SK-N-SH (cell line): ENCODE results near the gene NACC1. TPM values are rescaled to one million over a fixed set of nuclear protein-coding genes. Genes with fewer than 3 reads are reported as not detected.

ENCODE experiments used
- CTCF ChIA-PET: fragments of 300-600, 350-600 bp; formaldehyde crosslinking; extraction: SDS; loops from one replicate; lab custom pipeline; 2021; lab: Yijun Ruan, JAX
- POLR2A ChIA-PET: fragments of 350-600 bp; sonication (Branson Sonifier 250); formaldehyde crosslinking; extraction: SDS; loops from one replicate; lab custom pipeline; 2020; ENCODE audit warnings: antibody characterized with exemption, inconsistent platforms; lab: Yijun Ruan, JAX
- DNase-seq: peaks from one replicate; pipeline ENCODE4 v3.0.0; 2012
- H2AFZ ChIP-seq: fragments of 200-600 bp; sonication (generic); 2 replicates; pipeline ENCODE4 v1.8.1; 2016; ENCODE audit warnings: antibody characterized with exemption, mild to moderate bottlenecking, low read depth
- H3F3A ChIP-seq: fragments of 200-600 bp; sonication (generic); replicated peaks from 2 replicates; pipeline ENCODE3; 2016; ENCODE audit warnings: antibody characterized with exemption, mild to moderate bottlenecking; ENCODE audit not compliant: insufficient read depth
- H3K27ac ChIP-seq, 2 experiments: fragments of 200-500 bp in 1 of 2; fragments of 200-600 bp in 1 of 2; sonication (Bioruptor generic) in 1 of 2; sonication (generic), shearing (Covaris generic) in 1 of 2; 2 replicates each; pipeline versions ENCODE4 v1.5.1 to v1.6.1; 2014 to 2016; ENCODE audit warnings: low read depth in 2 of 2, inconsistent platforms in 1 of 2, low read length in 1 of 2, mild to moderate bottlenecking in 1 of 2, mixed read lengths in 1 of 2
- H3K27me3 ChIP-seq: fragments of 200-600 bp; sonication (generic), shearing (Covaris generic); 2 replicates; pipeline ENCODE4 v1.6.1; 2016; ENCODE audit warnings: mixed run types; ENCODE audit not compliant: insufficient read depth
- H3K36me3 ChIP-seq, 2 experiments: fragments of 200-500 bp in 1 of 2; fragments of 200-600 bp in 1 of 2; sonication (Bioruptor generic) in 1 of 2; sonication (generic) in 1 of 2; replicated peaks in 1 of 2; 2 replicates each; pipeline versions ENCODE3 to v1.5.1; 2014 to 2016; ENCODE audit warnings: low read length in 1 of 2, mild to moderate bottlenecking in 1 of 2; ENCODE audit not compliant: insufficient read depth in 2 of 2, control insufficient read depth in 1 of 2
- H3K4me1 ChIP-seq, 2 experiments: fragments of 200-500 bp in 1 of 2; fragments of 200-600 bp in 1 of 2; sonication (Bioruptor generic) in 1 of 2; sonication (generic), shearing (Covaris generic) in 1 of 2; 2 replicates each; pipeline versions ENCODE4 v1.5.1 to v1.6.1; 2014 to 2016; ENCODE audit warnings: low read depth in 1 of 2, low read length in 1 of 2, mixed run types in 1 of 2; ENCODE audit not compliant: insufficient read depth in 2 of 2, control insufficient read depth in 1 of 2
- H3K4me2 ChIP-seq: fragments of 200-600 bp; sonication (generic), shearing (Covaris generic); 2 replicates; pipeline ENCODE4 v1.6.1; 2017; ENCODE audit warnings: mixed run types
- H3K4me3 ChIP-seq, 2 experiments: fragments of 200-500 bp in 1 of 2; fragments of 200-600 bp in 1 of 2; sonication (Bioruptor generic) in 1 of 2; sonication (generic), shearing (Covaris generic) in 1 of 2; 2 replicates each; pipeline versions ENCODE4 v1.5.1 to v1.8.1; 2014 to 2016; ENCODE audit warnings: low read depth in 2 of 2, inconsistent platforms in 1 of 2, low read length in 1 of 2, mild to moderate bottlenecking in 1 of 2, mixed read lengths in 1 of 2, moderate library complexity in 1 of 2
- H3K79me2 ChIP-seq: fragments of 200-600 bp; sonication (generic); 2 replicates; pipeline ENCODE4 v1.8.1; 2017; ENCODE audit warnings: mild to moderate bottlenecking; ENCODE audit not compliant: insufficient read depth
- H3K9ac ChIP-seq: fragments of 200-600 bp; sonication (generic); 2 replicates; pipeline ENCODE4 v1.6.1; 2017; ENCODE audit warnings: mixed run types
- H3K9me2 ChIP-seq: fragments of 200-600 bp; sonication (generic); 2 replicates; pipeline ENCODE4 v1.6.1; 2017; ENCODE audit warnings: mixed run types
- H3K9me3 ChIP-seq: fragments of 200-600 bp; sonication (generic); 2 replicates; pipeline ENCODE4 v1.6.1; 2017; ENCODE audit warnings: mixed run types, mild to moderate bottlenecking, moderate library complexity
- H4K20me1 ChIP-seq: fragments of 200-600 bp; sonication (generic); 2 replicates; pipeline ENCODE4 v1.6.1; 2017; ENCODE audit warnings: mild to moderate bottlenecking, mixed run types; ENCODE audit not compliant: insufficient read depth
- ELF1 ChIP-seq: IDR thresholded peaks from 2 replicates; pipeline ENCODE4 v1.4.0; 2012
- EP300 ChIP-seq, 2 experiments: IDR thresholded peaks; 2 replicates each; pipeline versions ENCODE4 v1.4.0 to v1.6.1; 2012; ENCODE audit warnings: borderline replicate concordance in 1 of 2, low read depth in 1 of 2, low read length in 1 of 2
- FOSL2 ChIP-seq: IDR thresholded peaks from 2 replicates; pipeline ENCODE4 v1.4.0; 2012; ENCODE audit warnings: low read depth, mild to moderate bottlenecking, moderate library complexity, borderline replicate concordance
- FOXM1 ChIP-seq: IDR thresholded peaks from 2 replicates; pipeline ENCODE4 v1.4.0; 2012; ENCODE audit warnings: low read depth, mild to moderate bottlenecking
- GATA2 ChIP-seq: sonication (generic); formaldehyde crosslinking; IDR thresholded peaks from 2 replicates; pipeline ENCODE4 v1.5.0; 2020; ENCODE audit warnings: mild to moderate bottlenecking, missing genetic modification reagents
- JUND ChIP-seq: IDR thresholded peaks from 2 replicates; pipeline ENCODE4 v1.4.0; 2012
- MAX ChIP-seq: IDR thresholded peaks from 2 replicates; pipeline ENCODE4 v1.4.0; 2012; ENCODE audit warnings: low read depth
- NFIC ChIP-seq: IDR thresholded peaks from 2 replicates; pipeline ENCODE4 v1.4.0; 2012; ENCODE audit warnings: borderline replicate concordance
- PBX3 ChIP-seq: IDR thresholded peaks from 2 replicates; pipeline ENCODE4; 2012
- POLR2AphosphoS5 ChIP-seq: IDR thresholded peaks from 2 replicates; pipeline ENCODE4 v1.6.1; 2012; ENCODE audit warnings: low read depth, low read length
- RAD21 ChIP-seq: IDR thresholded peaks from 2 replicates; pipeline ENCODE4 v1.6.1; 2012; ENCODE audit warnings: mild to moderate bottlenecking, low read length
- RFX5 ChIP-seq: IDR thresholded peaks from 2 replicates; pipeline ENCODE4 v1.6.1; 2012; ENCODE audit warnings: mild to moderate bottlenecking, improper control_type of control experiment, low read length
- RXRA ChIP-seq: IDR thresholded peaks from 2 replicates; pipeline ENCODE4 v1.4.0; 2012; ENCODE audit warnings: low read depth, mild to moderate bottlenecking, borderline replicate concordance
- SIN3A ChIP-seq: IDR thresholded peaks from 2 replicates; pipeline ENCODE4 v1.6.1; 2012; ENCODE audit warnings: low read depth, mild to moderate bottlenecking, low read length, moderate library complexity, borderline replicate concordance
- TAF1 ChIP-seq: IDR thresholded peaks from 2 replicates; pipeline ENCODE4 v1.6.1; 2012; ENCODE audit warnings: low read depth, mild to moderate bottlenecking, low read length, moderate library complexity, borderline replicate concordance
- TCF12 ChIP-seq: IDR thresholded peaks from 2 replicates; pipeline ENCODE4 v1.4.0; 2012
- TEAD4 ChIP-seq: IDR thresholded peaks from 2 replicates; pipeline ENCODE4 v1.4.0; 2012; ENCODE audit warnings: mild to moderate bottlenecking, borderline replicate concordance; ENCODE audit not compliant: insufficient read depth
- USF1 ChIP-seq: IDR thresholded peaks from 2 replicates; pipeline ENCODE4 v1.4.0; 2012; ENCODE audit warnings: low read depth, borderline replicate concordance
- YY1 ChIP-seq: IDR thresholded peaks from 2 replicates; pipeline ENCODE4 v1.4.0; 2012; ENCODE audit warnings: low read depth, mild to moderate bottlenecking
- ZBTB33 ChIP-seq: IDR thresholded peaks from 2 replicates; pipeline ENCODE4 v1.4.0; 2012; ENCODE audit warnings: low read depth, borderline replicate concordance
- WGBS: methylation state at CpG from one replicate; pipeline ENCODE4 v1.1.6; 2017; ENCODE audit warnings: low lambda C conversion rate; 5-methylcytosine and 5-hydroxymethylcytosine counted together
- polyA plus RNA-seq, 3 experiments: library from polyadenylated mRNA; depleted of rRNA; stranded (reverse); fragments of >200 nt; gene quantifications; 2 replicates each; pipeline ENCODE4 v1.2.3, GENCODE V29; 2012

Gene NACC1
- polyA plus RNA-seq, 1 of the 3 experiments (the other 2 are of a cell fraction) = 127 TPM

- H3K4me2 ChIP-seq = no peak overlapping the region
- no peaks in the 10 kb centered on the region for H3K9me3 ChIP-seq
- no peak overlapping the region for H2AFZ ChIP-seq
- TF ChIP-seq EP300 (IDR thresholded peaks at IDR 0.05; ENCODE audit: borderline replicate concordance in 1 of 2, low read depth in 1 of 2, low read length in 1 of 2) (no peak), NFIC (no peak), RAD21 (no peak), ELF1 (no peak), TEAD4 (no peak)
- POLR2A ChIA-PET = no interaction called here
- H3F3A ChIP-seq = peaks cover 39% of the 10 kb centered on the region
- peaks cover 21% of the 10 kb centered on the region for H3K79me2 ChIP-seq
- no peaks in the 10 kb centered on the region for H3K9me2 ChIP-seq
- H3K27me3 ChIP-seq = no peaks in the 10 kb centered on the region
- H4K20me1 ChIP-seq = no peaks in the 10 kb centered on the region
- 96% methylated on average over 7 of the region's 7 CpGs for WGBS
- H3K4me3 ChIP-seq = no peak overlapping the region
- H3K9ac ChIP-seq = no peak overlapping the region
- H3K27ac ChIP-seq = peak overlapping the region in 1 of 2 experiments; percentile 100; a peak in 1 of 4 replicates
- DNase-seq = no peak
- H3K36me3 ChIP-seq = no peaks in the 10 kb centered on the region
- CTCF ChIA-PET = no interaction called here
- peaks cover 13 to 42% of the 10 kb centered on the region in 2 experiments; a peak in 3 of 4 replicates for H3K4me1 ChIP-seq
Observed at GRCh38 chr19:13171146-13171545, 53.1 kb downstream of the NACC1 start.

GRCh38 chr19:13172346-13173138 lies 54.5 kb downstream of the NACC1 start:
- TF ChIP-seq FOXM1 (peak; percentile 32; the same call in 1 of the 2 replicates), YY1 (peak; percentile 71), EP300 (IDR thresholded peaks at IDR 0.05; ENCODE audit: borderline replicate concordance in 1 of 2, low read depth in 1 of 2, low read length in 1 of 2) (peak in 1 of 2 experiments; percentile 71; a peak in 1 of 4 replicates), NFIC (peak; percentile 99), RAD21 (no peak), JUND (peak; percentile 94), SIN3A (no peak), RXRA (peak; percentile 97), ZBTB33 (0 out of 2 replicates have a peak, but pooled peaks have one; percentile 46), RFX5 (no peak), GATA2 (CRISPR knock-in tag) (peak; percentile 66; the same call in 1 of the 2 replicates), POLR2AphosphoS5 (peak; percentile 68; the same call in 1 of the 2 replicates), TCF12 (peak; percentile 90), TAF1 (no peak), USF1 (peak; percentile 25; the same call in 1 of the 2 replicates), MAX (peak; percentile 84), TEAD4 (peak; percentile 65), PBX3 (peak; percentile 70), FOSL2 (peak; percentile 89)
- peaks cover 26% of the 10 kb centered on the region for H3F3A ChIP-seq
- peak overlapping the region; percentile 49 for H3K4me2 ChIP-seq
- peak overlapping the region; percentile 36; the same call in 1 of the 2 replicates for H3K9ac ChIP-seq
- H3K4me3 ChIP-seq = no peak overlapping the region
- WGBS = 35% methylated on average over 15 of the region's 18 CpGs
- H3K9me3 ChIP-seq = no peaks in the 10 kb centered on the region
- H3K27me3 ChIP-seq = no peaks in the 10 kb centered on the region
- CTCF ChIA-PET = interaction anchor here (2.3 kb wide), 1 partner anchor 22 kb away, joined by 6 read pairs; no protein-coding TSS in a partner anchor
- H3K4me1 ChIP-seq = peaks cover 8 to 31% of the 10 kb centered on the region in 2 experiments; a peak in 3 of 4 replicates
- peak; percentile 74 for DNase-seq
- peaks cover 21% of the 10 kb centered on the region for H3K79me2 ChIP-seq
- H3K36me3 ChIP-seq = no peaks in the 10 kb centered on the region
- peak overlapping the region; percentile 61 for H2AFZ ChIP-seq
- H4K20me1 ChIP-seq = no peaks in the 10 kb centered on the region
- H3K9me2 ChIP-seq = no peaks in the 10 kb centered on the region
- POLR2A ChIA-PET = interaction anchor here (0.6 kb wide), 1 partner anchor 14 kb away, joined by 3 read pairs; no protein-coding TSS in a partner anchor
- peak overlapping the region; percentile 71 to 100 for H3K27ac ChIP-seq
